ENCODE data around the gene CHRND. TPM values are rescaled to one million over a fixed set of nuclear protein-coding genes. Genes with fewer than 3 reads are reported as not detected.

Gene CHRND
- total RNA-seq, 1 experiment from 2014 or later = not detected

DNA sequence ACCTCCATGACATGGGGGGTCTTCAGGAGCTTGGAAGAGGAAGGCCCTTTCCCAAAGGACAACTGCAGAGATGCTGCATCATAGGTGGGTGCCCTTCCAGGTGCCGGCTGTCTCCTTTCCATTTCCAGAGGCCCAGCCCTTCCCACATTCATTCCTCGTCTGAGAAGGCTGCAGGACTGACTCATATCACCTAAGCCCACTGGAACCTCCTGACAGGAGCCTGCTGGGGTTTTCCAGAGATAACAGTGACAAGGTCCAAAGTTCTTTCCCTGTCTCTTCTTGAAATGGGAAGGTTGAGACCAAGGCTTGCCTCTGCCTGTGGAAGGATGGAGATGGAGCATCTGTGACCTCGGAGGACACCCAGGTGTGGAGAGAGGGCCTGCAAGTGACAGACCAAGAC lies 9.4 kb upstream of the CHRND start:
- ChIA-PET CTCF (no interaction called here), POLR2A (no interaction called here)
- peaks cover 20% of the 10 kb centered on the region for H3K4me1 Mint-ChIP-seq (ENCODE audit: low read depth, unreplicated experiment)
- no peak overlapping the region for H3K4me3 ChIP-seq (ENCODE audit: low read depth, low read length)
- no peaks in the 10 kb centered on the region for H3K36me3 ChIP-seq (ENCODE audit: control insufficient read depth, insufficient read depth, low read length)
- peak overlapping the region; percentile 16 for H3K4me3 Mint-ChIP-seq (ENCODE audit: unreplicated experiment)
- no peaks in the 10 kb centered on the region for H3K27me3 Mint-ChIP-seq (ENCODE audit: insufficient read depth, unreplicated experiment)
- TF ChIP-seq, protein P1, sequence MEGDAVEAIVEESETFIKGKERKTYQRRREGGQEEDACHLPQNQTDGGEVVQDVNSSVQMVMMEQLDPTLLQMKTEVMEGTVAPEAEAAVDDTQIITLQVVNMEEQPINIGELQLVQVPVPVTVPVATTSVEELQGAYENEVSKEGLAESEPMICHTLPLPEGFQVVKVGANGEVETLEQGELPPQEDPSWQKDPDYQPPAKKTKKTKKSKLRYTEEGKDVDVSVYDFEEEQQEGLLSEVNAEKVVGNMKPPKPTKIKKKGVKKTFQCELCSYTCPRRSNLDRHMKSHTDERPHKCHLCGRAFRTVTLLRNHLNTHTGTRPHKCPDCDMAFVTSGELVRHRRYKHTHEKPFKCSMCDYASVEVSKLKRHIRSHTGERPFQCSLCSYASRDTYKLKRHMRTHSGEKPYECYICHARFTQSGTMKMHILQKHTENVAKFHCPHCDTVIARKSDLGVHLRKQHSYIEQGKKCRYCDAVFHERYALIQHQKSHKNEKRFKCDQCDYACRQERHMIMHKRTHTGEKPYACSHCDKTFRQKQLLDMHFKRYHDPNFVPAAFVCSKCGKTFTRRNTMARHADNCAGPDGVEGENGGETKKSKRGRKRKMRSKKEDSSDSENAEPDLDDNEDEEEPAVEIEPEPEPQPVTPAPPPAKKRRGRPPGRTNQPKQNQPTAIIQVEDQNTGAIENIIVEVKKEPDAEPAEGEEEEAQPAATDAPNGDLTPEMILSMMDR (IDR thresholded peaks at IDR 0.05; ENCODE audit: insufficient read depth in 1 of 2, low read depth in 1 of 2, low read length in 1 of 2, severe bottlenecking in 1 of 2, unreplicated experiment in 1 of 2) = no peak
- peak overlapping the region; percentile 57 for H3K27ac Mint-ChIP-seq (ENCODE audit: unreplicated experiment)
- no peaks in the 10 kb centered on the region for H3K9me3 ChIP-seq
- no TSS peak for BruUV-seq (replicated peaks)
- no peaks in the 10 kb centered on the region for H3K27me3 ChIP-seq (replicated peaks; ENCODE audit: control insufficient read depth, insufficient read depth, low read length)
- no peaks in the 10 kb centered on the region for H3K36me3 Mint-ChIP-seq (ENCODE audit: insufficient read depth, unreplicated experiment)
- intact Hi-C loops (cut with micrococcal nuclease; ENCODE audit: unreplicated experiment) = no loop called here
- peak; percentile 48 to 72 for DNase-seq
- H3K4me1 ChIP-seq = peaks cover 14% of the 10 kb centered on the region
- no peaks in the 10 kb centered on the region for H3K9me3 Mint-ChIP-seq (ENCODE audit: unreplicated experiment)

DNA sequence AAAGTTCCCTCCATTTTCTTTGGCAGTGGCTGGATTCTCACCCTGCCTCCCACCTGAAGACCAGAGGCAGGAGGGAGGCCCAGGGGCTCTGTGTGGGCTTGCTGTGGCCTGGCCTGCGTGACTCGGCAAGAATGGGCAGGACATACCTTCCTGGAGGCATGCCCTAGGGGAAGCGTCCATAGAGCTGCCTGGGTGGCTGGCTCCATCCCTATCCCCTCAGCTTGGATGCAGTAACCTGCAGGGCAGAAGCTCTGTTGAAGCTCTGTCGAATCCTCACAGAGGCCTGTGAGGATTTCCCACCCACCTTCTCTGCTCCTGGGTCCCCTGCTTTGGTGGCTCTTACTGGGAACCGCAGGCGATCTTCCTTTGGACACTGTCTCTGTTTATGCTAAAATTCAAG lies 7.1 kb upstream of the CHRND start:
- intact Hi-C loops (cut with micrococcal nuclease; ENCODE audit: unreplicated experiment) = no loop called here
- Mint-ChIP-seq H3K4me3 (ENCODE audit: unreplicated experiment) (no peak overlapping the region), H3K27me3 (ENCODE audit: insufficient read depth, unreplicated experiment) (no peaks in the 10 kb centered on the region), H3K27ac (ENCODE audit: unreplicated experiment) (no peak overlapping the region), H3K4me1 (ENCODE audit: low read depth, unreplicated experiment) (peaks cover 20% of the 10 kb centered on the region), H3K9me3 (ENCODE audit: unreplicated experiment) (no peaks in the 10 kb centered on the region), H3K36me3 (ENCODE audit: insufficient read depth, unreplicated experiment) (no peaks in the 10 kb centered on the region)
- ChIA-PET CTCF (no interaction called here), POLR2A (no interaction called here)
- Histone ChIP-seq H3K9me3 (no peaks in the 10 kb centered on the region), H3K4me3 (ENCODE audit: low read depth, low read length) (no peak overlapping the region), H3K4me1 (peaks cover 14% of the 10 kb centered on the region), H3K27me3 (replicated peaks; ENCODE audit: control insufficient read depth, insufficient read depth, low read length) (no peaks in the 10 kb centered on the region), H3K36me3 (ENCODE audit: control insufficient read depth, insufficient read depth, low read length) (no peaks in the 10 kb centered on the region)
- TF ChIP-seq, protein P1 (IDR thresholded peaks at IDR 0.05; ENCODE audit: insufficient read depth in 1 of 2, low read depth in 1 of 2, low read length in 1 of 2, severe bottlenecking in 1 of 2, unreplicated experiment in 1 of 2) = no peak
- no TSS peak for BruUV-seq (replicated peaks)
- DNase-seq = no peak

DNA sequence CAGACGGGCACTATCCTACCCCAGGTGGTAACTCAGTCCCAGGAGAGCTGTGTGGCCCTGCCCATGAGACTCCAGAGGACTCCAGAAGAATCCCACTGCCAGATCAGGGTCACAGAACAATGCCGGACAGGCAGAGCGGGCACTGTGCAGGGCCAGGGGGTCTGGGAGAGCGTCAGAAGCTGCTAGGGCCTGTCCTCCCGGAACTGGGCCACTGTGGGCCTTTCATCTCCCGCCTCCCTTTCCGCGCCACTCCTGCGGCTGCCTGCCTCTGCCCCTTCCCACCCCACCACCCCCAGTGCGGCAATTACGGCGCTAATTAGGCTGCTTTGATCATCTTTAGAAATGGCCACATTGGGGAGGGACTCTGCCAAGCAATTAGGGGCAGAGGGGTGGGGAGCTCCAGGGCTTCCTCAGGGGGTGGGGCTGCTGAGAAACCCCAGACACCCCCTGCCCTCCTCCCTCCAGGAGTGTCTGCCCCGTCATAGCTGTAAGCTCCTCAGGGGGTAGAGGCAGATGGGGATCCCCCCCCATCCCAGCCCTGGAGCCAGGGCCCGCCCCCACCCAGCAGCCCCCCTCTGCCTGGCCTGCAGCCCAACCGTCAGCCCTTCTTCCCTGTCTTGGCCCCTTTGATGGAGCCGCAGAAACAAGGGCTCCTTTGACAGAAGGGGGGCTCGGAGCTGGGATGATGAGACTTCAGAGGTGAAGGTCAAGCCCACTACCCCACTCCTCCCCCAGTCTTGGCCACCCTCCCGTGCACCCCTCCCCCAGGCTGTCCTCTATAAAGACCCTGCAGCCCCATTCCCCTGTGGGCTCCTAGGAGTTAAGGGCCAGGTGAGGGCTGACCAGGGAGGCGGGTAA lies 6.2 kb upstream of the CHRND start, which contains the start of gene PRSS56:
TSS of gene PRSS56 (plus strand) at position 808 of the 858 bp plus-strand sequence. CDS start 211 bp downstream, outside the sequence.
- ChIA-PET POLR2A (no interaction called here), CTCF (no interaction called here)
- H3K4me1 Mint-ChIP-seq (ENCODE audit: low read depth, unreplicated experiment) = peaks cover 20% of the 10 kb centered on the region
- no peak within 1 kb of the TSS for H3K27ac Mint-ChIP-seq (ENCODE audit: unreplicated experiment)
- H3K9me3 ChIP-seq = no peaks in the 10 kb centered on the region
- no peaks in the 10 kb centered on the region for H3K9me3 Mint-ChIP-seq (ENCODE audit: unreplicated experiment)
- intact Hi-C loops (cut with micrococcal nuclease; ENCODE audit: unreplicated experiment) = loop anchor here (5.0 kb wide), 1 partner anchor 78 kb away; no protein-coding TSS in a partner anchor
- H3K4me3 ChIP-seq (ENCODE audit: low read depth, low read length) = no peak within 1 kb of the TSS
- H3K36me3 ChIP-seq (ENCODE audit: control insufficient read depth, insufficient read depth, low read length) = no peaks in the 10 kb centered on the region
- no peak within 1 kb of the TSS for H3K4me3 Mint-ChIP-seq (ENCODE audit: unreplicated experiment)
- H3K27me3 Mint-ChIP-seq (ENCODE audit: insufficient read depth, unreplicated experiment) = no peaks in the 10 kb centered on the region
- H3K4me1 ChIP-seq = peaks cover 14% of the 10 kb centered on the region
- BruUV-seq (replicated peaks) = no TSS peak
- TF ChIP-seq, protein P1 (IDR thresholded peaks at IDR 0.05; ENCODE audit: insufficient read depth in 1 of 2, low read depth in 1 of 2, low read length in 1 of 2, severe bottlenecking in 1 of 2, unreplicated experiment in 1 of 2) = no peak
- DNase-seq = no peak
- no peaks in the 10 kb centered on the region for H3K27me3 ChIP-seq (replicated peaks; ENCODE audit: control insufficient read depth, insufficient read depth, low read length)
- no peaks in the 10 kb centered on the region for H3K36me3 Mint-ChIP-seq (ENCODE audit: insufficient read depth, unreplicated experiment)
